Superior temporal gyrus (tissue), 1 donor: ENCODE measurements around the gene AVPR1B.

Experiments
- DNase-seq: peaks from one replicate; pipeline ENCODE4 v3.0.0-alpha.2; 2016; ENCODE audit errors: extremely low spot score

Gene AVPR1B

GRCh38 chr1:206117151-206117948, at the start of gene AVPR1B:
TSS of gene AVPR1B (minus strand) at chr1:206117388. CDS start at chr1:206116890, 498 bp downstream.
- no peak for DNase-seq

DNA sequence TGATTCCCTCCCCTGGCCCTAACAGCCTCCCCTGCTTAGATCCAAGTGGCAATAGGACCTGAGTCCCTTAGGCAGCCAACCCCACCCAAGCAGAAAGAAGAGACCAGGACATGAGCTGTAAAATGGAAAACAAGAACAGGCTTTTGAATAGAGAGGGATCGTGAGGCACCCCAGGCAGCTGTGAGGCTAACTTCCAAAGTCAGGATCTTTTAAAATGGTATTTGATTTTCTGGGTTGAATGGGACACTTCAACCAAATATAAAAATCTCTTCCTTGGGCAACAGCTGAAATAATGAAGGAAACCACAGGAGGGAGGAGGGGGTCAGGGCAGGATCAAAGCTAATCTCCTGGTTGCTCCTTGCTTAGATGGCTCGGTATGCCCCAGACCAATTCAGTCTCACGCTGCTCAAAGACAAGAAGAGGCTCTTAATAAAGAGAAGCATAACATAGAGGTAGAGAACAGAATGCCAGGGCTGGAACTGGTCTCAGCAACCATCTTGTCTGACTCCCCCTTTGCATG, 28.6 kb upstream of the AVPR1B start:
- no peak for DNase-seq

GRCh38 chr1:206144605-206145004, 27.4 kb upstream of the AVPR1B start:
- DNase-seq = no peak

DNA sequence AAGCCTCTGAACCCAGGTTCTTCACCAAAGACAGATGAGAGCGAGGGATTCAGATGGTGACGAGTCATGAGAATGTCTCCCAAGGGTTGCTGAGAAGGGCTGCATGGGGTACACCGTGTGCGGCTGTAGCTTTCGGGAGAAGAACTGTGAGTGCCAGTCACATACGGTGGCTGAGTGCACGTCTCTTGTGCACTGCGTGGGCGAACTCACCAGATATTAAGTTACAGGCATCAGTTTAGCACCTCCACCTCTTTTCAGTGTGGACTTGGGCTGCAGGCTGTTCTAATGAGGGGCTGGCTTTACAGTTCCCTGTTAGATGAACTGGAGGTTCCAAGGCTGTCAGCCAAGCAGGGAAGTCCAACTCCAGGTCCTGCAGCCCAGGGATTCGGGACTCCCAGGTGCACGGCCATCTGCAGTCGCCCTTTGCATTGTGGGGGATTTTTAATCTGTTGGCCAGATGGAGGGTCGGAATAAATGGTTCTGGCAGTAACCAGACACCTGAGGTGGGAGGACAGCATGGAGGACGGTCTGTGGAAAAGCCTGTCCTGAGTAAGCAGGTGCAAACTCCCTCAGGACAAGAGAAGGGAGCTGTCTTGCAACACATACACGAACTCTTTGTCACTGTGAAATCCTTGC, 26.5 kb upstream of the AVPR1B start:
- DNase-seq = no peak

DNA sequence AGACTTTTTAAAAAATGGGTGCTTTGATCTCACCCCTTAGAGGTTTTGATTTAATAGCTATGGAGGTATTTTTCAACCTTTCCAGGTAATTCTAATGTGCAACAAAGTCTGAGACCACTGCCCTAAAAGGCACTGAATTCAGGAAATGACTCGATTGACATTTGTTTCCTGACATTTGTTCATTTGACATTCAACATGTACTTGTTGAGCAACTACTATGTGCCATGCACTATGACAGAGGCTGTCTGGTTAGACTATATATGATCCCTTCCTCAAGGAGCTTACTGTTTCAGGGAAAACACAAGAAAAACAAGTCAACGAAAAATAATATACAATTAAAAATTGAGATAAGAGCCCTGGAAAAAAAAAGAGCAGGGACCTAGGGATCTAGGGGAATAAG, 25.6 kb upstream of the AVPR1B start:
- DNase-seq = no peak

GRCh38 chr1:206142011-206142410, 24.8 kb upstream of the AVPR1B start:
- DNase-seq = no peak

DNA sequence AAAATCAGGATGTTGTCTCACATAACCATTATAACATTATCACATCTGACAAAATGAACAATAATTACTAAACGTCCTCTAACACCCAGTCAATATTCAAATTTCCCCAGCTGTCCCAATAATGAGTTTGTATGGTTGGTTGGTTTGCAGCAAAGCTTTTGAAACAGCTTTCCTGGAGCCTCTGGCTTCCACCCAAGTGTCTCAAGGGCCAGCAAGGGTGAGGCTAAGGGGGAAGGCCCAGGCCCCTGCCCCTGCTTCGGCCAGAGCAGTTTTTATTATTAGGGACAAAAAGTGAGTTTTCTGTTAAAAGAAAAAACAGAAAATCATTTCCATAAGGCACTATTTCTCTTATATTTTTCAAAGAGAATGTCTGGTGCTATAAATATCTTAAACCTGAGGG, 19.1 kb upstream of the AVPR1B start:
- no peak for DNase-seq

- DNase-seq = no peak
Observed at GRCh38 chr1:206135248-206135647, 18.1 kb upstream of the AVPR1B start.

GRCh38 chr1:206133751-206134415, 16.7 kb upstream of the AVPR1B start:
- DNase-seq = no peak

DNA sequence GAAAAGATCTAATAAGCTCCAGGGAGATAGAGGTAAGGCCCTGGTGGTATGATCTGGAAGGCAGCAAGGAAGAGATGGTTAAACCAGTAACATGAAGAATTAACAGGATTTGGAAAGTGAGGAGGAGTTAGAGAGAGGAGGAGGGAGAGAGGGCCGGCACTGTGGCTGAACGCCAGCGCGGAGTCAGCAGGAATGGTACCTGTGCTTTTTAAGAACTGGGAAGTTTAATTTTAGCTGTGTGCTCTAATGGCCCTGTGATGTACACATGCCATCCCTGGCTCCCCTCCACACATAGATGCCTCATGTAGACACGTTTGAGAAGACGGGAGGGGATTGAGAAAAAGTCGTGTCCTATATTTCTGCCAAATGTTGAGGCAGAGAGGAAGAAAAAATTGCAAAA, 13.8 kb upstream of the AVPR1B start:
- no peak for DNase-seq

GRCh38 chr1:206128196-206128595, 11.0 kb upstream of the AVPR1B start:
- DNase-seq = no peak

- DNase-seq = no peak
Observed at GRCh38 chr1:206127336-206127735, 10.1 kb upstream of the AVPR1B start.

- no peak for DNase-seq
Observed at GRCh38 chr1:206125346-206125745, 8.2 kb upstream of the AVPR1B start.

GRCh38 chr1:206122686-206123085, 5.5 kb upstream of the AVPR1B start:
- DNase-seq = no peak

- DNase-seq = no peak
Observed at GRCh38 chr1:206121269-206121668, 4.1 kb upstream of the AVPR1B start.

DNA sequence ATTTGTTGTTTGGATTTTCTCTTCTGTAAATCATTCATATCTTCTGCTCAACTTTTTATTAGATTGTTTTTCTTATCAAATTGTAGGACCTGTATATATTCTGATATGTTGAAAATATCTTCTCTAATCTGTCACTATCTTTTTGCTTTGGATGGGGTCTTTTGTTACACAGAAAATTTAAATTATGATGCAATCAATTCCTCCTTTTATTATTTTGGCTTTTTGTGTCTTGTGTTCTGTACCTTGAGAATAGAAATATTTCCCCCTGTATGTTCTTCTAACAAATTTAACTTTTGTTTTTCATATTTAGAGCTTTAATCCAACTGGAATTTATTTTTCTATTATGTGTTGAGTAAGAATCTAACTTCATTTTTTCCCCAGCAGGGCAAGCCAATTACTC, 3.2 kb upstream of the AVPR1B start:
- no peak for DNase-seq

GRCh38 chr1:206116873-206117150, 376 bp downstream of the AVPR1B start:
- DNase-seq = no peak

DNA sequence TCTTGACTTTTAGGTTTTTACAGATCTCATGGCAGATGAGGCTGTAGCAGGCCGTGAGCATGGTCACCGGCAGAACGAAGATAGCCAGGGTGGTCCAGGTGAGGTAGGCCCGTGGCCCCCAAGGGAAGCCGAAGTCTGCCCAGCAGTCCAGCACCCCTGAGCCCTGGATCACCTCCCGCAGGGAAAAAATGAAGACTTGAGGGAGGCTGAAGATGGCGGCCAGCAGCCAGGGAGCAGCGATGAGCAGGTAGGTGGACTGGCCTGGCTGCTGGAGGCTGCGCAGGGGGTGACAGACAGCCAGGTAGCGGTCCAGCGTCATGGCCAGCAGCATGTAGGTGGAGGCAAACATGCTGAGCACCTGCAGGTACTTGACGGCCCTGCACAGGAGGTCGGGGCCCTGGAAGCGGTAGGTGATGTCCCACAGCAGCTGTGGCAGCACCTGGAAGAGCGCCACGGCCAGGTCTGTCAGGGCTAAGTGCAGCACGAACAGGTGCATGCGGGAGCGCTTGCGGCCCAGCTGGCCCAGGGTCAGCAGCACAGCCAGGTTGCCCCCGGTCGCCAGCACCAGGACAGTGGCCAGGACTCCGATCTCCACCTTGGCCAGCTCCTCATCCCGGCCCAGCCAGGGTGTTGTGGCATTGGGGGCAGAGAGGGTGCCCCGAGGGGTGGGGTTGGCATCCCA, 856 bp downstream of the AVPR1B start:
- no peak for DNase-seq

DNA sequence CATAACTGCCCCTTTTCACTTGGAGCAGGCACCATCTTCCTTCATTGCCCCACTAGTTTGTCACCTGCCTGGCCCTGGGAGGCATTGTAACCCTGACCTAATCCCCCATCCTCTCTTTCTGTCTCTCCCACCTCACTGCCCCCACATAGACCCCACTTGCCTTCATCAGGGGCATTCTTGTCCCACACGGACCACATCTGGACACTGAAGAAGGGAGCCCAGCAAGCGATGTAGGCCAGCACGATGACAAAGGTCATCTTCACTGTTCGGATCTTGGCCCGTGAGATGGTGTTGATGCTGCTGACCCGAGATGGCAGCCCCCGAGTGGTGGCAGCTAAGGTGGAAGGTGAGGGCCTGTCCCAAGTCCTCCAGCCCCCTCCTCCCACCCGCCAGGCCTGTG, 1.4 kb downstream of the AVPR1B start:
- DNase-seq = no peak

GRCh38 chr1:206114692-206115640, 2.2 kb downstream of the AVPR1B start:
- no peak for DNase-seq

DNA sequence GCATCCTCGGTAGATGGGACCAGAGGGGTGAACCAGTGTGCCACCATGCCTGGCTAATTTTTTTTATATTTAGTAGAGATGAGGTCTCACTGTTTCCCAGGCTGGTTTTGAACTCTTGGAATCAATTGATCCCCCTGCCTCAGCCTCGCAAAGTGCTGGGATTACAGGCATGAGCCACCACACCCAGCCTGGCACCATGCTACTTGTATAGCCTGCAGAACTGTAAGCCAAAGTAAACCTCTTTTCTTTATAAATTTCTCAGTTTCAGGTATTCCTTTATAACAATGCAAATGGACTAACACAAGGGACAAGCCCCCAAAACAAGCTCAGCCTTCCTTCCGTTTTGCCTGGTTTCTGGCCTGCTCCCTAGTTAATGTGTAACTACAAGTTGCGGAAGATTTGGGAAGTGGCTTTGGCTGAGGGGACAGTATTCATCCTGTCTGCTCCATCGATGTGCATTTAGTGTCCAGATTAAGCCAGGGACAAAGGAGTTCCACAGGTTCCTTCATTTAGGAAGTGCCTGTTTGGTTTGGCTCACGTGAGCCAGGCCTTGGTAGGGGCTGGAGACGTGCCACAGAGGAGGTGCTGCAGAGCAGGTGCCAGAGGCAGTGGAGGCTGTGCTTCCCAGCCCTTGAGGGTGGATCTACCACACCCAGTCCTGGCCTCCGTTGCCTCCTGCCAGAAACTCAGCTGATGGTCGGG, 4.4 kb downstream of the AVPR1B start:
- DNase-seq = no peak
